HUES6 (cell line): ENCODE results near the gene STRADB.
"Not testable (repeated sequence)": the region's sequence is repeated elsewhere in the genome, so short reads cannot be mapped to it uniquely, and the experiment has no call there.

Experiments used
- H3K27ac ChIP-seq: 2 replicates; pipeline ENCODE4 v1.7.0; 2013; ENCODE audit warnings: low read depth, mild to moderate bottlenecking, low read length, inconsistent platforms
- H3K27me3 ChIP-seq: 2 replicates; pipeline ENCODE4 v1.6.1; 2013; ENCODE audit warnings: low read length; ENCODE audit not compliant: control insufficient read depth, insufficient read depth
- H3K36me3 ChIP-seq: 2 replicates; pipeline ENCODE4 v1.6.1; 2013; ENCODE audit warnings: low read length; ENCODE audit not compliant: control insufficient read depth, insufficient read depth
- H3K4me1 ChIP-seq: 2 replicates; pipeline ENCODE4 v1.6.1; 2013; ENCODE audit warnings: low read length; ENCODE audit not compliant: control insufficient read depth, insufficient read depth
- H3K4me3 ChIP-seq: 2 replicates; pipeline ENCODE4 v1.5.1; 2013; ENCODE audit warnings: low read depth, low read length
- H3K9ac ChIP-seq: one replicate; pipeline ENCODE4 v1.6.1; 2013; ENCODE audit warnings: mild to moderate bottlenecking, low read length
- H3K9me3 ChIP-seq: 2 replicates; pipeline ENCODE4 v1.6.1; 2013; ENCODE audit warnings: low read depth, low read length; ENCODE audit not compliant: control insufficient read depth, insufficient read depth

STRADB gene

GRCh38 chr2:201470821-201471731 lies 19.5 kb downstream of the STRADB start:
- H3K27me3 ChIP-seq: no peaks in the 10 kb centered on the region
- no peak overlapping the region for H3K4me3 ChIP-seq
- peaks cover 8% of the 10 kb centered on the region for H3K4me1 ChIP-seq
- no peak overlapping the region for H3K9ac ChIP-seq
- H3K9me3 ChIP-seq: 0 out of 2 replicates have a peak, but pooled peaks cover 2% of the 10 kb centered on the region
- no peak overlapping the region for H3K27ac ChIP-seq
- H3K36me3 ChIP-seq: peaks cover 15% of the 10 kb centered on the region

- Histone ChIP-seq H3K9ac (no peak overlapping the region), H3K4me3 (no peak overlapping the region), H3K36me3 (peaks cover 16% of the 10 kb centered on the region), H3K27me3 (no peaks in the 10 kb centered on the region), H3K4me1 (peaks cover 8% of the 10 kb centered on the region), H3K9me3 (0 out of 2 replicates have a peak, but pooled peaks cover 2% of the 10 kb centered on the region), H3K27ac (no peak overlapping the region)
Measured at GRCh38 chr2:201471732-201472393, 20.3 kb downstream of the STRADB start.

- no peak overlapping the region for H3K27ac ChIP-seq
- H3K4me3 ChIP-seq: no peak overlapping the region
- no peak overlapping the region for H3K9ac ChIP-seq
- peaks cover 16% of the 10 kb centered on the region for H3K36me3 ChIP-seq
- 0 out of 2 replicates have a peak, but pooled peaks cover 2% of the 10 kb centered on the region for H3K9me3 ChIP-seq
- H3K27me3 ChIP-seq: no peaks in the 10 kb centered on the region
- H3K4me1 ChIP-seq: peaks cover 8% of the 10 kb centered on the region
Measured at GRCh38 chr2:201472411-201472810, 20.9 kb downstream of the STRADB start.

GRCh38 chr2:201482543-201482942 lies 31.0 kb downstream of the STRADB start:
- no peak overlapping the region for H3K27ac ChIP-seq
- no peaks in the 10 kb centered on the region for H3K9me3 ChIP-seq
- no peak overlapping the region for H3K4me3 ChIP-seq
- H3K4me1 ChIP-seq: peaks cover 4% of the 10 kb centered on the region; the same call in 1 of the 2 replicates
- no peak overlapping the region for H3K9ac ChIP-seq
- no peaks in the 10 kb centered on the region for H3K27me3 ChIP-seq
- H3K36me3 ChIP-seq: peaks cover 6% of the 10 kb centered on the region; the same call in 1 of the 2 replicates

- Histone ChIP-seq H3K36me3 (peaks cover 2% of the 10 kb centered on the region; the same call in 1 of the 2 replicates), H3K9ac (no peak overlapping the region), H3K27ac (peak overlapping the region; percentile 61; the same call in 1 of the 2 replicates), H3K4me3 (no peak overlapping the region), H3K27me3 (no peaks in the 10 kb centered on the region), H3K9me3 (no peaks in the 10 kb centered on the region), H3K4me1 (peaks cover 4% of the 10 kb centered on the region; the same call in 1 of the 2 replicates)
Measured at GRCh38 chr2:201483342-201483741, 31.8 kb downstream of the STRADB start.

- H3K9ac ChIP-seq, H3K4me3 ChIP-seq: not testable (repeated sequence)
- peak overlapping the region; percentile 61; the same call in 1 of the 2 replicates for H3K27ac ChIP-seq
Measured at GRCh38 chr2:201483758-201484157, 32.2 kb downstream of the STRADB start.

GRCh38 chr2:201484805-201485204 lies 33.3 kb downstream of the STRADB start:
- Histone ChIP-seq H3K27me3 (no peaks in the 10 kb centered on the region), H3K36me3 (peaks cover 2% of the 10 kb centered on the region; the same call in 1 of the 2 replicates), H3K4me3 (no peak overlapping the region), H3K4me1 (peaks cover 4% of the 10 kb centered on the region; the same call in 1 of the 2 replicates), H3K9me3 (no peaks in the 10 kb centered on the region), H3K9ac (no peak overlapping the region), H3K27ac (no peak overlapping the region)

More at GRCh38 chr2:201483758-201484157, 32.2 kb downstream of the STRADB start:
- not testable (repeated sequence) for H3K36me3 ChIP-seq, H3K27me3 ChIP-seq, H3K9me3 ChIP-seq, H3K4me1 ChIP-seq

- H3K4me1 ChIP-seq: no peaks in the 10 kb centered on the region
- H3K36me3 ChIP-seq: no peaks in the 10 kb centered on the region
- H3K9ac ChIP-seq: no peak overlapping the region
- H3K27ac ChIP-seq: no peak overlapping the region
- H3K9me3 ChIP-seq: no peaks in the 10 kb centered on the region
- H3K27me3 ChIP-seq: no peaks in the 10 kb centered on the region
- H3K4me3 ChIP-seq: no peak overlapping the region
Measured at GRCh38 chr2:201490291-201490690, 38.8 kb downstream of the STRADB start.

GRCh38 chr2:201496785-201497184 lies 45.2 kb downstream of the STRADB start:
- H3K9ac ChIP-seq: no peak overlapping the region
- H3K36me3 ChIP-seq: no peaks in the 10 kb centered on the region
- H3K9me3 ChIP-seq: no peaks in the 10 kb centered on the region
- H3K4me3 ChIP-seq: no peak overlapping the region
- H3K27me3 ChIP-seq: no peaks in the 10 kb centered on the region
- no peaks in the 10 kb centered on the region for H3K4me1 ChIP-seq
- H3K27ac ChIP-seq: no peak overlapping the region

GRCh38 chr2:201500534-201500933 lies 49.0 kb downstream of the STRADB start:
- Histone ChIP-seq H3K36me3 (no peaks in the 10 kb centered on the region), H3K27me3 (no peaks in the 10 kb centered on the region), H3K4me1 (no peaks in the 10 kb centered on the region), H3K4me3 (no peak overlapping the region), H3K27ac (no peak overlapping the region), H3K9ac (no peak overlapping the region), H3K9me3 (peaks cover 10% of the 10 kb centered on the region; the same call in 1 of the 2 replicates)

GRCh38 chr2:201502713-201503112 lies 51.2 kb downstream of the STRADB start:
- Histone ChIP-seq H3K4me1 (no peaks in the 10 kb centered on the region), H3K27me3 (no peaks in the 10 kb centered on the region), H3K4me3 (no peak overlapping the region), H3K27ac (no peak overlapping the region), H3K36me3 (no peaks in the 10 kb centered on the region), H3K9ac (no peak overlapping the region), H3K9me3 (peaks cover 10% of the 10 kb centered on the region; the same call in 1 of the 2 replicates)
